H9 (cell line): Measurements from ENCODE around the gene TTC39C. TPM values are rescaled to one million over a fixed set of nuclear protein-coding genes. Genes with fewer than 3 reads are reported as not detected.

Source experiments
- DNase-seq: peaks from one replicate; pipeline ENCODE4 v3.0.0-alpha.2; 2017
- H2AFZ ChIP-seq: one replicate; pipeline ENCODE4 v1.6.1; 2013; ENCODE audit warnings: mild to moderate bottlenecking, low read length, control low read depth, moderate library complexity
- H2AK5ac ChIP-seq: 2 replicates; pipeline ENCODE4 v1.6.1; 2013; ENCODE audit warnings: low read length, control low read depth, mixed read lengths; ENCODE audit not compliant: insufficient read length
- H2BK120ac ChIP-seq: one replicate; pipeline ENCODE4 v1.6.1; 2013; ENCODE audit warnings: low read depth, mild to moderate bottlenecking, low read length, control low read depth, inconsistent platforms; ENCODE audit not compliant: poor library complexity, severe bottlenecking
- H2BK12ac ChIP-seq: 2 replicates; pipeline ENCODE4 v1.6.1; 2013; ENCODE audit warnings: low read length, control low read depth, mixed read lengths, low read depth; ENCODE audit not compliant: insufficient read length
- H2BK15ac ChIP-seq: 2 replicates; pipeline ENCODE4 v1.6.1; 2013; ENCODE audit warnings: low read depth, low read length, control low read depth
- H2BK20ac ChIP-seq: one replicate; pipeline ENCODE4 v1.6.1; 2013; ENCODE audit warnings: low read depth, mild to moderate bottlenecking, low read length, control low read depth, inconsistent platforms; ENCODE audit not compliant: poor library complexity, severe bottlenecking
- H2BK5ac ChIP-seq: 2 replicates; pipeline ENCODE4 v1.6.1; 2013; ENCODE audit warnings: low read length, control low read depth, mixed read lengths; ENCODE audit not compliant: insufficient read length
- H3K14ac ChIP-seq: 2 replicates; pipeline ENCODE4 v1.6.1; 2013; ENCODE audit warnings: low read length, control low read depth; ENCODE audit not compliant: insufficient read depth
- H3K18ac ChIP-seq: 2 replicates; pipeline ENCODE4 v1.6.1; 2013; ENCODE audit warnings: low read depth, mild to moderate bottlenecking, mixed read lengths, low read length, control low read depth; ENCODE audit not compliant: insufficient read length
- H3K23ac ChIP-seq: 2 replicates; pipeline ENCODE4 v1.6.1; 2013; ENCODE audit warnings: low read length, control low read depth, mixed read lengths, low read depth; ENCODE audit not compliant: insufficient read length
- H3K23me2 ChIP-seq: 2 replicates; pipeline ENCODE4 v1.6.1; 2013; ENCODE audit warnings: low read depth, mild to moderate bottlenecking, mixed read lengths, low read length, control low read depth; ENCODE audit not compliant: insufficient read length, poor library complexity, severe bottlenecking
- H3K27ac ChIP-seq: 2 replicates; pipeline ENCODE4 v1.5.1; 2013; ENCODE audit warnings: low read length, control low read depth, mixed read lengths, low read depth; ENCODE audit not compliant: insufficient read length
- H3K27me3 ChIP-seq: 2 replicates; pipeline ENCODE4 v1.6.1; 2013; ENCODE audit warnings: low read length, control low read depth, inconsistent platforms; ENCODE audit not compliant: insufficient read depth
- H3K4ac ChIP-seq: 2 replicates; pipeline ENCODE4 v1.6.1; 2013; ENCODE audit warnings: low read depth, mild to moderate bottlenecking, control low read depth, inconsistent platforms, low read length, moderate library complexity
- H3K4me1 ChIP-seq: 2 replicates; pipeline ENCODE4 v1.6.1; 2013; ENCODE audit warnings: low read length, control low read depth, inconsistent platforms; ENCODE audit not compliant: insufficient read depth
- H3K4me2 ChIP-seq: 2 replicates; pipeline ENCODE4 v1.6.1; 2013; ENCODE audit warnings: low read length, control low read depth, mixed read lengths; ENCODE audit not compliant: insufficient read length, insufficient read depth
- H3K56ac ChIP-seq: 2 replicates; pipeline ENCODE4 v1.6.1; 2013; ENCODE audit warnings: low read depth, mild to moderate bottlenecking, mixed read lengths, low read length, control low read depth; ENCODE audit not compliant: insufficient read length
- H3K79me1 ChIP-seq: 2 replicates; pipeline ENCODE4 v1.6.1; 2013; ENCODE audit warnings: low read depth, mild to moderate bottlenecking, moderate library complexity, low read length, control low read depth, inconsistent platforms; ENCODE audit not compliant: insufficient read depth, poor library complexity, severe bottlenecking
- H3K79me2 ChIP-seq: 2 replicates; pipeline ENCODE4 v1.6.1; 2013; ENCODE audit warnings: low read length, control low read depth, inconsistent platforms; ENCODE audit not compliant: insufficient read depth
- H3K9ac ChIP-seq: 2 replicates; pipeline ENCODE4 v1.6.1; 2013; ENCODE audit warnings: low read length, control low read depth, mixed read lengths; ENCODE audit not compliant: insufficient read length; ENCODE audit errors: extremely low read depth
- H3K9me3 ChIP-seq: one replicate; pipeline ENCODE4 v1.6.1; 2013; ENCODE audit warnings: low read depth, low read length, inconsistent platforms; ENCODE audit not compliant: control insufficient read depth
- H3T11ph ChIP-seq: one replicate; pipeline ENCODE4 v1.6.1; 2013; ENCODE audit warnings: mild to moderate bottlenecking, low read length, control low read depth, inconsistent platforms
- H4K20me1 ChIP-seq: one replicate; pipeline ENCODE4 v1.6.1; 2013; ENCODE audit not compliant: control insufficient read depth, insufficient read length, insufficient read depth
- H4K5ac ChIP-seq: 2 replicates; pipeline ENCODE4 v1.6.1; 2013; ENCODE audit warnings: low read depth, mild to moderate bottlenecking, mixed read lengths, low read length, control low read depth; ENCODE audit not compliant: insufficient read length
- H4K8ac ChIP-seq: replicated peaks from 2 replicates; pipeline ENCODE4 v1.6.1; 2013; ENCODE audit warnings: low read length, control low read depth, mixed read lengths, low read depth; ENCODE audit not compliant: insufficient read length
- H4K91ac ChIP-seq: 2 replicates; pipeline ENCODE4 v1.6.1; 2013; ENCODE audit warnings: low read depth, mild to moderate bottlenecking, moderate library complexity, mixed read lengths, low read length, control low read depth; ENCODE audit not compliant: insufficient read length
- H3K27ac Mint-ChIP-seq, 3 experiments: 2 replicates in 2 of 3; 3 replicates in 1 of 3; pipeline ENCODE4 v1.8.0; 2020 to 2021; ENCODE audit warnings: mixed read lengths in 3 of 3, mild to moderate bottlenecking in 1 of 3, moderate library complexity in 1 of 3
- H3K27me3 Mint-ChIP-seq: 2 replicates; pipeline ENCODE4 v1.8.0; 2021; ENCODE audit warnings: low read depth, mild to moderate bottlenecking, moderate library complexity, mixed read lengths
- H3K36me3 Mint-ChIP-seq, 3 experiments: 2 replicates in 2 of 3; 3 replicates in 1 of 3; pipeline ENCODE4 v1.8.0; 2020 to 2021; ENCODE audit warnings: low read depth in 3 of 3, mixed read lengths in 3 of 3; ENCODE audit not compliant: insufficient read depth in 1 of 3
- H3K4me1 Mint-ChIP-seq, 2 experiments: 2 replicates each; pipeline ENCODE4 v1.8.0; 2020; ENCODE audit warnings: mixed read lengths in 2 of 2
- H3K4me3 Mint-ChIP-seq, 2 experiments: 2 replicates in 1 of 2; 3 replicates in 1 of 2; pipeline ENCODE4 v1.8.0; 2020 to 2021; ENCODE audit warnings: mild to moderate bottlenecking in 2 of 2, mixed read lengths in 2 of 2, moderate library complexity in 1 of 2
- H3K9me3 Mint-ChIP-seq, 2 experiments: 2 replicates in 1 of 2; 3 replicates in 1 of 2; pipeline ENCODE4 v1.8.0; 2020; ENCODE audit warnings: mild to moderate bottlenecking in 2 of 2, mixed read lengths in 2 of 2, moderate library complexity in 1 of 2
- WGBS: extraction: QIAGEN DNeasy Blood & Tissue Kit; methylation state at CpG from one replicate; pipeline ENCODE4 v1.1.7; 2013; ENCODE audit warnings: missing lambda C conversion rate, low lambda C conversion rate, mixed read lengths; ENCODE audit not compliant: insufficient read length; ENCODE audit errors: extremely low coverage; 5-methylcytosine and 5-hydroxymethylcytosine counted together
- total RNA-seq: library from RNA; stranded (reverse); gene quantifications from 2 replicates; pipeline ENCODE4 v1.2.1, GENCODE V29; 2021
- TF ChIP-seq, protein P1 (sequence below): fragments of 200-600 bp; sonication (generic); conservative IDR thresholded peaks from 3 replicates; pipeline ENCODE4 v1.8.0; 2021; ENCODE audit warnings: antibody characterized with exemption, mild to moderate bottlenecking

Gene TTC39C
- total RNA-seq, 1 experiment from 2014 or later: 18.0 TPM

- no peak overlapping the region for H3K56ac ChIP-seq
- H2BK120ac ChIP-seq: no peak overlapping the region
- H2AK5ac ChIP-seq: no peak overlapping the region
- H3K27ac Mint-ChIP-seq: no peak overlapping the region
- H3K79me2 ChIP-seq: 0 out of 2 replicates have a peak, but pooled peaks cover 2% of the 10 kb centered on the region
- no peak overlapping the region for H2BK15ac ChIP-seq
- H3K36me3 Mint-ChIP-seq: peaks cover 0 to 2% (median 2%) of the 10 kb centered on the region in 3 experiments; a peak in 4 of 7 replicates
- H2BK20ac ChIP-seq: no peak overlapping the region
- no peak overlapping the region for H4K5ac ChIP-seq
- no peaks in the 10 kb centered on the region for H3K9me3 Mint-ChIP-seq
- no peaks in the 10 kb centered on the region for H4K20me1 ChIP-seq
- H3K27ac ChIP-seq: no peak overlapping the region
- H3K27me3 ChIP-seq: no peaks in the 10 kb centered on the region
- no peak overlapping the region for H2BK5ac ChIP-seq
- H3K18ac ChIP-seq: no peak overlapping the region
- H3K4ac ChIP-seq: no peak overlapping the region
- no peak overlapping the region for H3K14ac ChIP-seq
- H3K4me2 ChIP-seq: no peak overlapping the region
- H3K4me1 Mint-ChIP-seq: no peaks in the 10 kb centered on the region
- WGBS: no CpG with 5 or more reads among the region's 4 CpGs
- no peak overlapping the region for H3K4me3 Mint-ChIP-seq
- no peaks in the 10 kb centered on the region for H3K79me1 ChIP-seq
- no peaks in the 10 kb centered on the region for H3K23me2 ChIP-seq
- TF ChIP-seq, protein P1, sequence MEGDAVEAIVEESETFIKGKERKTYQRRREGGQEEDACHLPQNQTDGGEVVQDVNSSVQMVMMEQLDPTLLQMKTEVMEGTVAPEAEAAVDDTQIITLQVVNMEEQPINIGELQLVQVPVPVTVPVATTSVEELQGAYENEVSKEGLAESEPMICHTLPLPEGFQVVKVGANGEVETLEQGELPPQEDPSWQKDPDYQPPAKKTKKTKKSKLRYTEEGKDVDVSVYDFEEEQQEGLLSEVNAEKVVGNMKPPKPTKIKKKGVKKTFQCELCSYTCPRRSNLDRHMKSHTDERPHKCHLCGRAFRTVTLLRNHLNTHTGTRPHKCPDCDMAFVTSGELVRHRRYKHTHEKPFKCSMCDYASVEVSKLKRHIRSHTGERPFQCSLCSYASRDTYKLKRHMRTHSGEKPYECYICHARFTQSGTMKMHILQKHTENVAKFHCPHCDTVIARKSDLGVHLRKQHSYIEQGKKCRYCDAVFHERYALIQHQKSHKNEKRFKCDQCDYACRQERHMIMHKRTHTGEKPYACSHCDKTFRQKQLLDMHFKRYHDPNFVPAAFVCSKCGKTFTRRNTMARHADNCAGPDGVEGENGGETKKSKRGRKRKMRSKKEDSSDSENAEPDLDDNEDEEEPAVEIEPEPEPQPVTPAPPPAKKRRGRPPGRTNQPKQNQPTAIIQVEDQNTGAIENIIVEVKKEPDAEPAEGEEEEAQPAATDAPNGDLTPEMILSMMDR: no peak
- no peak overlapping the region for H3K9ac ChIP-seq
- no peak overlapping the region for H2BK12ac ChIP-seq
- no peaks in the 10 kb centered on the region for H3K9me3 ChIP-seq
- no peak overlapping the region for H4K91ac ChIP-seq
- H3T11ph ChIP-seq: no peak overlapping the region
- no peak overlapping the region for H3K23ac ChIP-seq
- no peaks in the 10 kb centered on the region for H3K4me1 ChIP-seq
- no peak overlapping the region for H2AFZ ChIP-seq
- no peak for DNase-seq
- no peaks in the 10 kb centered on the region for H3K27me3 Mint-ChIP-seq
- no peak overlapping the region for H4K8ac ChIP-seq
Measured at GRCh38 chr18:24089076-24089475, 74.5 kb downstream of the TTC39C start.
